A549 treated with dexamethasone at 1 μM for 4 hours (cell line): ENCODE results near the gene RTP2. TPM values are rescaled to one million over a fixed set of nuclear protein-coding genes. Genes with fewer than 3 reads are reported as not detected.

Source experiments
- total RNA-seq: library from RNA; stranded (reverse); fragments of 200-300 nt; extraction: Qiagen RNA extraction; gene quantifications from 5 replicates; pipeline ENCODE4 v1.2.3, GENCODE V29; 2022

The RTP2 gene
- not detected in 5 replicates for total RNA-seq

GRCh38 chr3:187702507-187703033 lies at the start of gene RTP2:
TSS of gene RTP2 (minus strand) at chr3:187702557. CDS start at chr3:187702128, 429 bp downstream.

GRCh38 chr3:187745201-187746058 lies 43.1 kb upstream of the RTP2 start, which contains the start of gene BCL6:
TSS of gene BCL6 (minus strand) at chr3:187745468. CDS start at chr3:187733693, 11,775 bp downstream.

GRCh38 chr3:187669675-187670504 lies 32.5 kb downstream of the RTP2 start, which contains the start of gene SST:
TSS of gene SST (minus strand) at chr3:187670394. CDS start at chr3:187670291, 103 bp downstream.

Other genes with a start within 250 kb of the RTP2 start
- not detected in 5 replicates for gene SST, start 32.2 kb downstream of the RTP2 start, total RNA-seq
- 10.7 to 17.8 TPM (median 16.0 TPM) in 5 replicates for gene BCL6, start 42.9 kb upstream of the RTP2 start, total RNA-seq